NCI-H82 treated with DMSO at 0.1 percent for 48 hours (cell line): Measurements from ENCODE around the gene PAPSS1.
A peak's percentile ranks its signal among the peaks of the same experiment; 100 is the strongest.
"Not testable (repeated sequence)": the region's sequence is repeated elsewhere in the genome, so short reads cannot be mapped to it uniquely, and the experiment has no call there.

Experiments used
- DNase-seq: peaks from one replicate; lab custom pipeline; 2025; ENCODE audit not compliant: unreplicated experiment; lab: John Stamatoyannopoulos, UW

The PAPSS1 gene

GRCh38 chr4:107719922-107720722 is at the start of gene PAPSS1:
Gene PAPSS1, minus strand, starts transcription at chr4:107720234. Its CDS starts 55 bp downstream, at chr4:107720179.
- peak; percentile 75 for DNase-seq

- DNase-seq: no peak
These were observed 40.4 kb upstream of the PAPSS1 start for GRCh38 chr4:107760281-107760947.

GRCh38 chr4:107757864-107758476 is 37.9 kb upstream of the PAPSS1 start:
- DNase-seq: no peak

GRCh38 chr4:107757283-107757682 is 37.2 kb upstream of the PAPSS1 start:
- DNase-seq: no peak

GRCh38 chr4:107755841-107756356 is 35.9 kb upstream of the PAPSS1 start:
- DNase-seq: no peak

- no peak for DNase-seq
These were observed 31.6 kb upstream of the PAPSS1 start for GRCh38 chr4:107751670-107752069.

- peak; percentile 20 for DNase-seq
These were observed 27.9 kb upstream of the PAPSS1 start for GRCh38 chr4:107747748-107748486.

GRCh38 chr4:107746161-107746560 is 26.1 kb upstream of the PAPSS1 start:
- DNase-seq: no peak

- DNase-seq: no peak
These were observed 24.5 kb upstream of the PAPSS1 start for GRCh38 chr4:107744532-107744931.

- DNase-seq: no peak
These were observed 23.5 kb upstream of the PAPSS1 start for GRCh38 chr4:107743532-107743931.

GRCh38 chr4:107742791-107743190 is 22.8 kb upstream of the PAPSS1 start:
- no peak for DNase-seq

- no peak for DNase-seq
These were observed 22.2 kb upstream of the PAPSS1 start for GRCh38 chr4:107742196-107742595.

GRCh38 chr4:107740950-107741701 is 21.1 kb upstream of the PAPSS1 start:
- no peak for DNase-seq

GRCh38 chr4:107740381-107740780 is 20.3 kb upstream of the PAPSS1 start:
- no peak for DNase-seq

GRCh38 chr4:107737450-107737849 is 17.4 kb upstream of the PAPSS1 start:
- DNase-seq: no peak

GRCh38 chr4:107736924-107737448 is 17.0 kb upstream of the PAPSS1 start:
- peak; percentile 59 for DNase-seq

GRCh38 chr4:107736037-107736436 is 16.0 kb upstream of the PAPSS1 start:
- DNase-seq: no peak

- no peak for DNase-seq
These were observed 14.1 kb upstream of the PAPSS1 start for GRCh38 chr4:107734120-107734519.

GRCh38 chr4:107733431-107733925 is 13.4 kb upstream of the PAPSS1 start:
- DNase-seq: no peak

- not testable (repeated sequence) for DNase-seq
These were observed 9.0 kb upstream of the PAPSS1 start for GRCh38 chr4:107729050-107729449.
